HepG2 (cell line): Measurements from ENCODE around the gene NRIP2. TPM values are rescaled to one million over a fixed set of nuclear protein-coding genes. Genes with fewer than 3 reads are reported as not detected.

Source experiments
- ATAC-seq: fragments of 200-7000 bp; cut with Tn5 transposase; 3 replicates; pipeline ENCODE4 v1.9.1; 2020; ENCODE audit warnings: mild to moderate bottlenecking, moderate library complexity
- BruUV-seq: library from RNA; stranded (reverse); fragments of 400-500 nt; replicated peaks from 2 replicates; lab custom pipeline; 2021; lab: Mats Ljungman, UMichigan
- CTCF ChIA-PET: fragments of 300-600 bp; formaldehyde crosslinking; extraction: SDS; loops from one replicate; lab custom pipeline; 2021; ENCODE audit warnings: low total read pairs, inconsistent platforms, low intra/inter-chr PET ratio; lab: Yijun Ruan, JAX
- POLR2A ChIA-PET: fragments of 350-600 bp; sonication (Branson Sonifier 250); formaldehyde crosslinking; loops from one replicate; lab custom pipeline; 2020; ENCODE audit warnings: antibody characterized with exemption, inconsistent platforms; lab: Yijun Ruan, JAX
- DNase-seq: peaks from one replicate; pipeline ENCODE4 v3.0.0-alpha.2; 2015; ENCODE audit warnings: low spot score
- FAIRE-seq: peaks from 3 replicates; lab custom pipeline; 2011; peaks lifted over from hg19 to GRCh38; lab: Jason Lieb, UNC
- H2AFZ ChIP-seq: one replicate; pipeline ENCODE4 v1.6.1; 2011; ENCODE audit warnings: low read length, inconsistent platforms
- H3K27ac ChIP-seq: fragments of 300-600 bp; 3 replicates; pipeline ENCODE4 v1.8.0; 2011; ENCODE audit warnings: mixed run types, mild to moderate bottlenecking, mixed read lengths, low read length, inconsistent platforms; ENCODE audit not compliant: insufficient read depth; ENCODE audit errors: extremely low read length
- H3K27me3 ChIP-seq, 2 experiments: fragments of 200-600 bp in 1 of 2; 2 replicates in 1 of 2; 3 replicates in 1 of 2; pipeline versions ENCODE4 v1.6.0 to v1.8.0; 2011; ENCODE audit warnings: low read length in 2 of 2, mild to moderate bottlenecking in 2 of 2, moderate library complexity in 2 of 2, inconsistent platforms in 1 of 2; ENCODE audit not compliant: insufficient read depth in 2 of 2, control insufficient read depth in 1 of 2
- H3K36me3 ChIP-seq, 2 experiments: fragments of 200-600 bp in 1 of 2; replicated peaks in 1 of 2; 2 replicates in 1 of 2; 3 replicates in 1 of 2; pipeline versions ENCODE4 v1.5.1 to v1.8.0; 2011; ENCODE audit warnings: low read length in 2 of 2, inconsistent platforms in 1 of 2; ENCODE audit not compliant: insufficient read depth in 2 of 2, control insufficient read depth in 1 of 2
- H3K4me1 ChIP-seq: 2 replicates; pipeline ENCODE4 v1.5.1; 2012; ENCODE audit warnings: low read length, inconsistent platforms; ENCODE audit not compliant: insufficient read depth
- H3K4me2 ChIP-seq: 2 replicates; pipeline ENCODE4 v1.6.0; 2011; ENCODE audit warnings: low read depth, low read length, inconsistent platforms
- H3K4me3 ChIP-seq, 3 experiments: fragments of 200-600 bp in 1 of 3; sonication (generic), shearing (Covaris generic) in 1 of 3; replicated peaks in 1 of 3; 2 replicates each; pipeline ENCODE4 v1.5.1; 2011 to 2016; ENCODE audit warnings: low read length in 3 of 3, inconsistent platforms in 2 of 3, low read depth in 2 of 3, mild to moderate bottlenecking in 2 of 3, control low read depth in 1 of 3, mixed read lengths in 1 of 3; ENCODE audit not compliant: insufficient read depth in 1 of 3
- H3K79me2 ChIP-seq: one replicate; pipeline ENCODE4 v1.6.1; 2011; ENCODE audit warnings: low read length, inconsistent platforms; ENCODE audit not compliant: insufficient read depth
- H3K9ac ChIP-seq: 2 replicates; pipeline ENCODE4 v1.6.0; 2011; ENCODE audit warnings: mild to moderate bottlenecking, low read depth, low read length, inconsistent platforms; ENCODE audit not compliant: insufficient read depth
- H3K9me3 ChIP-seq: 2 replicates; pipeline ENCODE4 v1.5.1; 2012; ENCODE audit warnings: mild to moderate bottlenecking, low read length
- H4K20me1 ChIP-seq: 2 replicates; pipeline ENCODE4 v1.6.0; 2011; ENCODE audit warnings: inconsistent platforms, mild to moderate bottlenecking, low read length, moderate library complexity; ENCODE audit not compliant: insufficient read depth
- AGO1 ChIP-seq: fragments of 200-400 bp; formaldehyde crosslinking; IDR thresholded peaks from 2 replicates; pipeline ENCODE4 v1.6.1; 2017; ENCODE audit warnings: mild to moderate bottlenecking, low read depth, low read length, moderate library complexity; ENCODE audit not compliant: poor library complexity, severe bottlenecking
- AKAP8 ChIP-seq: sonication (generic); formaldehyde crosslinking; IDR thresholded peaks from 2 replicates; pipeline ENCODE4 v1.5.1; 2020; ENCODE audit warnings: mild to moderate bottlenecking, missing genetic modification reagents
- KAT7 ChIP-seq: IDR thresholded peaks from 2 replicates; pipeline ENCODE4 v1.6.1; 2018; ENCODE audit warnings: borderline replicate concordance, missing compliant biosample characterization
- RBAK ChIP-seq: sonication (generic); formaldehyde crosslinking; IDR thresholded peaks from 2 replicates; pipeline ENCODE4 v1.5.1; 2020; ENCODE audit warnings: mild to moderate bottlenecking, missing genetic modification reagents
- SNAPC5 ChIP-seq: sonication (generic); formaldehyde crosslinking; IDR thresholded peaks from 2 replicates; pipeline ENCODE4 v1.8.1; 2023; ENCODE audit warnings: mild to moderate bottlenecking, missing genetic modification reagents, borderline replicate concordance
- TCF7L2 ChIP-seq: IDR thresholded peaks from 2 replicates; pipeline ENCODE4 v1.6.1; 2011; ENCODE audit warnings: mild to moderate bottlenecking, low read depth, low read length, moderate library complexity
- ZNF337 ChIP-seq: sonication (generic); formaldehyde crosslinking; IDR thresholded peaks from 2 replicates; pipeline ENCODE4 v1.5.1; 2020; ENCODE audit warnings: missing genetic modification reagents, low read depth, mild to moderate bottlenecking, borderline replicate concordance
- ZNF704 ChIP-seq: sonication (generic); formaldehyde crosslinking; IDR thresholded peaks from 2 replicates; pipeline ENCODE4 v1.8.1; 2023; ENCODE audit warnings: mild to moderate bottlenecking, inconsistent platforms, moderate library complexity, missing genetic modification reagents, borderline replicate concordance
- WGBS: methylation state at CpG from one replicate; pipeline ENCODE4 v1.1.6; 2017; ENCODE audit warnings: low lambda C conversion rate; 5-methylcytosine and 5-hydroxymethylcytosine counted together
- in situ Hi-C: cut with HindIII; loops from 2 replicates; pipeline ENCODE4 v1.10.0; 2017; ENCODE audit warnings: low pct_unique_long_range_greater_than_20kb; ENCODE audit not compliant: extremely low pct_ligation_motif_present
- intact Hi-C: fragments of 100-400 bp; cut with micrococcal nuclease; formaldehyde crosslinking; loops from one replicate; pipeline ENCODE4 v1.10.0; 2022; ENCODE audit not compliant: unreplicated experiment
- polyA plus RNA-seq, 8 experiments: library from polyadenylated mRNA; depleted of rRNA in 3 of 8; stranded (reverse) in 7 of 8; unstranded in 1 of 8; fragments of >200 nt; fragmentation: Illumina TruSeq in 4 of 8; extraction: Trizol in 4 of 8; gene quantifications; 2 replicates each; pipeline versions ENCODE4 v1.2.1 to v1.2.3, GENCODE V29; 2011 to 2016; ENCODE audit warnings: low read depth in 4 of 8, missing spikeins in 1 of 8, mixed read lengths in 1 of 8; ENCODE audit not compliant: insufficient read depth in 1 of 8
- total RNA-seq, 5 experiments: library from RNA; depleted of rRNA; stranded (reverse); fragments of >200 nt; fragmentation: Illumina TruSeq; extraction: Trizol; gene quantifications; 2 replicates each; pipeline ENCODE4 v1.2.3, GENCODE V29; 2016; ENCODE audit warnings: low read depth in 1 of 5
- TF ChIP-seq, protein P1 (sequence below): sonication (generic); formaldehyde crosslinking; IDR thresholded peaks from 2 replicates; pipeline ENCODE4 v1.8.0; 2022; ENCODE audit warnings: missing genetic modification reagents, mild to moderate bottlenecking, borderline replicate concordance
- TF ChIP-seq, protein P2 (sequence below): sonication (generic); formaldehyde crosslinking; conservative IDR thresholded peaks from 2 replicates; pipeline ENCODE4 v1.8.1; 2023; ENCODE audit warnings: missing genetic modification reagents
- TF ChIP-seq, protein P3 (sequence below): sonication (generic); formaldehyde crosslinking; IDR thresholded peaks from 2 replicates; pipeline ENCODE4 v1.9.0; 2021; ENCODE audit warnings: missing genetic modification reagents, borderline replicate concordance

Gene NRIP2
- total and polyA plus RNA-seq, 2 of the 13 experiments (the other 11 are each of a cell fraction or from before 2014, with no cell fraction given), result not detected

DNA sequence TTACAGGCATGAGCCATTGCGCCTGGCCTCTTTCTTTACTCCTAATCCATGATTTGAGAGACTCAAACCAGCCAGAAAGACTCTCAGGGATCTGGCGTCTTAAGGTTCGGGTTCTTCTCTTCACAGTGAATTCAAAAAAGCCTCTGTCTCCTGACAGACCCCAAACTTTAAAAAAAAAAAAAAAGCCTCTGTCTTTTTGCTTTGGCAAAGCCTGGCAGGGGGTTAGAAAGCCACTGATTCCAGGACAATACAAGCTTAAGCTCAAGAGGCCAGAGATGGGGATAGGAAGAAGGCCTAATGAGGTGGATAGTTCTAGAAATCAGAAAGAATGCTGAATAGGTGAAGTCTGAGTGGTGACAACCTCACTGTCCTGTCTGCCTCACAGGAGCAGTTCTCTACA is 8.8 kb downstream of the NRIP2 start:
- POLR2A ChIA-PET, result interaction anchor here (1.3 kb wide), 1 partner anchor 23 kb away, joined by 3 read pairs; no protein-coding TSS in a partner anchor
- intact Hi-C loops, result no loop called here
- no peaks in the 10 kb centered on the region for H3K4me1 ChIP-seq
- TF ChIP-seq AGO1 (no peak), ZNF337 (no peak), TCF7L2 (no peak), RBAK (CRISPR knock-in tag) (no peak), ZNF704 (CRISPR knock-in tag) (no peak), SNAPC5 (CRISPR knock-in tag) (no peak), AKAP8 (no peak), KAT7 (CRISPR knock-in tag) (no peak)
- TF ChIP-seq, protein P1, sequence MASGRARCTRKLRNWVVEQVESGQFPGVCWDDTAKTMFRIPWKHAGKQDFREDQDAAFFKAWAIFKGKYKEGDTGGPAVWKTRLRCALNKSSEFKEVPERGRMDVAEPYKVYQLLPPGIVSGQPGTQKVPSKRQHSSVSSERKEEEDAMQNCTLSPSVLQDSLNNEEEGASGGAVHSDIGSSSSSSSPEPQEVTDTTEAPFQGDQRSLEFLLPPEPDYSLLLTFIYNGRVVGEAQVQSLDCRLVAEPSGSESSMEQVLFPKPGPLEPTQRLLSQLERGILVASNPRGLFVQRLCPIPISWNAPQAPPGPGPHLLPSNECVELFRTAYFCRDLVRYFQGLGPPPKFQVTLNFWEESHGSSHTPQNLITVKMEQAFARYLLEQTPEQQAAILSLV (CRISPR knock-in tag), result no peak
- TF ChIP-seq, protein P2, sequence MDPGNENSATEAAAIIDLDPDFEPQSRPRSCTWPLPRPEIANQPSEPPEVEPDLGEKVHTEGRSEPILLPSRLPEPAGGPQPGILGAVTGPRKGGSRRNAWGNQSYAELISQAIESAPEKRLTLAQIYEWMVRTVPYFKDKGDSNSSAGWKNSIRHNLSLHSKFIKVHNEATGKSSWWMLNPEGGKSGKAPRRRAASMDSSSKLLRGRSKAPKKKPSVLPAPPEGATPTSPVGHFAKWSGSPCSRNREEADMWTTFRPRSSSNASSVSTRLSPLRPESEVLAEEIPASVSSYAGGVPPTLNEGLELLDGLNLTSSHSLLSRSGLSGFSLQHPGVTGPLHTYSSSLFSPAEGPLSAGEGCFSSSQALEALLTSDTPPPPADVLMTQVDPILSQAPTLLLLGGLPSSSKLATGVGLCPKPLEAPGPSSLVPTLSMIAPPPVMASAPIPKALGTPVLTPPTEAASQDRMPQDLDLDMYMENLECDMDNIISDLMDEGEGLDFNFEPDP (CRISPR knock-in tag), result no peak
- TF ChIP-seq, protein P3, sequence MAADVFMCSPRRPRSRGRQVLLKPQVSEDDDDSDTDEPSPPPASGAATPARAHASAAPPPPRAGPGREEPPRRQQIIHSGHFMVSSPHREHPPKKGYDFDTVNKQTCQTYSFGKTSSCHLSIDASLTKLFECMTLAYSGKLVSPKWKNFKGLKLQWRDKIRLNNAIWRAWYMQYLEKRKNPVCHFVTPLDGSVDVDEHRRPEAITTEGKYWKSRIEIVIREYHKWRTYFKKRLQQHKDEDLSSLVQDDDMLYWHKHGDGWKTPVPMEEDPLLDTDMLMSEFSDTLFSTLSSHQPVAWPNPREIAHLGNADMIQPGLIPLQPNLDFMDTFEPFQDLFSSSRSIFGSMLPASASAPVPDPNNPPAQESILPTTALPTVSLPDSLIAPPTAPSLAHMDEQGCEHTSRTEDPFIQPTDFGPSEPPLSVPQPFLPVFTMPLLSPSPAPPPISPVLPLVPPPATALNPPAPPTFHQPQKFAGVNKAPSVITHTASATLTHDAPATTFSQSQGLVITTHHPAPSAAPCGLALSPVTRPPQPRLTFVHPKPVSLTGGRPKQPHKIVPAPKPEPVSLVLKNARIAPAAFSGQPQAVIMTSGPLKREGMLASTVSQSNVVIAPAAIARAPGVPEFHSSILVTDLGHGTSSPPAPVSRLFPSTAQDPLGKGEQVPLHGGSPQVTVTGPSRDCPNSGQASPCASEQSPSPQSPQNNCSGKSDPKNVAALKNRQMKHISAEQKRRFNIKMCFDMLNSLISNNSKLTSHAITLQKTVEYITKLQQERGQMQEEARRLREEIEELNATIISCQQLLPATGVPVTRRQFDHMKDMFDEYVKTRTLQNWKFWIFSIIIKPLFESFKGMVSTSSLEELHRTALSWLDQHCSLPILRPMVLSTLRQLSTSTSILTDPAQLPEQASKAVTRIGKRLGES (CRISPR knock-in tag), result no peak
- TF ChIP-seq, all 625 proteins: peak for 0
- Histone ChIP-seq H3K9me3 (no peaks in the 10 kb centered on the region), H3K36me3 (peaks cover 18 to 63% of the 10 kb centered on the region in 2 experiments; a peak in 4 of 5 replicates), H3K79me2 (no peaks in the 10 kb centered on the region), H3K27me3 (no peaks in the 10 kb centered on the region), H3K27ac (no peak overlapping the region), H2AFZ (no peak overlapping the region), H4K20me1 (no peaks in the 10 kb centered on the region), H3K4me3 (no peak overlapping the region), H3K4me2 (no peak overlapping the region), H3K9ac (no peak overlapping the region)
- in situ Hi-C loops, result no loop called here
- FAIRE-seq, result no peak
- CTCF ChIA-PET, result no interaction called here
- BruUV-seq, result no TSS peak
- no peak for ATAC-seq
- WGBS, result 94% methylated on average over 3 of the region's 3 CpGs
- DNase-seq, result no peak
